Fibroblast of peridontal ligament (primary cell): Measurements from ENCODE around the gene TMEM213.

Experiments used
- DNase-seq: peaks from one replicate; pipeline ENCODE4 v3.0.0-alpha.2; 2010; ENCODE audit errors: extremely low read depth

The TMEM213 gene

DNA sequence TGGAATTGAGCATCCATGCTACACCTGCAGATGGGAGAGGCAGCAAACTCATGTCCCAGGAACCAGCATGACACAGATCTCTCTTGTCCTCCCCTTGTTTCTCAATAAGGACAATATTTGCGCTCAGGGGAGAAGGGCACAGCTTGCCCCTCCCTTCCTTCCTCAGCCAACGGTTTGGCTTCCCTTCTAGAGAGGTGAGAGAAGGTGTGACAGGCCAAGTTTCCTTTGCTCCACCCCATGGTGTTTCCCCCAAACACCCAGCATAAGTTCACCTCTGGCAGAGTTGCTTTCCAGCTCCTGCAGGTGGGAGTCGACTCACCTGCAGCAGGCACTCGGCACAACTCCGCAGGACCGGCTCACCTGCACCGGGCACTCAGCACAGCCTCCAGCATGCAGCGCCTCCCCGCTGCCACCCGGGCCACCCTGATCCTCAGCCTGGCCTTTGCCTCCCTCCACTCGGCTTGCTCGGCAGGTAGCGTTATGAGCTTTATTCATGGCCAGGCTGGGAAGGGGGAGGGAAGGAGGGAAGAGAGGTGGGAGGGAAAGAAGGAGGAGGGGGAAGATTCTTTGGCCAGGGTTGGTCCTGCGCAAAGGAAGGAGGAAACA lies at the start of gene TMEM213, which contains the start of gene ATP6V0A4:
TMEM213 (plus strand) TSS at position 280 of the 606 bp plus-strand sequence; CDS start at position 391, 111 bp downstream.
ATP6V0A4 (minus strand) TSS at position 482 of the 606 bp plus-strand sequence. CDS start 26,949 bp downstream, outside the sequence.
- DNase-seq = no peak

- no peak for DNase-seq
These were observed 49.1 kb upstream of the TMEM213 start for GRCh38 chr7:138748666-138749065.

DNA sequence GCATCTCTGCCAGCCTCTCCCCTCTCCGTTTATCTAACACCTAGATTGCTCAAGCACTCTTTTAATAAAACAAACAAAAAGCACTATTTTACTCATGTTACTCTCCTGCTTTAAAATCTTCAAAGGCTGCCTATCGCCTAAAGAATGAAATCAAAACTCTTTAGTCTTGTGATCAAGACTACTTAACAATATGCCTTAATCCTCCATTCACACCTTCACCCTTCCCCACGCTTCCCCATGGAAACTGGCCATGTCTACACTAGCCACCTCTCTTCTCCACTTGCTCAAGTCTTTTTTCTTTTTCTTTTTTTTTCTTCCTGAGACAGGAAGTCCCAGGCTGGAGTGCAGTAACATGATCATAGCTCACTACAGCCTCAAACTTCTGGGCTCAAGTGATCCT lies 47.8 kb upstream of the TMEM213 start:
- DNase-seq = no peak

GRCh38 chr7:138750473-138750872 lies 47.3 kb upstream of the TMEM213 start:
- DNase-seq = no peak

- no peak for DNase-seq
These were observed 46.8 kb upstream of the TMEM213 start for GRCh38 chr7:138750901-138751464.

- no peak for DNase-seq
These were observed 45.2 kb upstream of the TMEM213 start for GRCh38 chr7:138752518-138753149.

- no peak for DNase-seq
These were observed 44.7 kb upstream of the TMEM213 start for GRCh38 chr7:138753150-138753518.

DNA sequence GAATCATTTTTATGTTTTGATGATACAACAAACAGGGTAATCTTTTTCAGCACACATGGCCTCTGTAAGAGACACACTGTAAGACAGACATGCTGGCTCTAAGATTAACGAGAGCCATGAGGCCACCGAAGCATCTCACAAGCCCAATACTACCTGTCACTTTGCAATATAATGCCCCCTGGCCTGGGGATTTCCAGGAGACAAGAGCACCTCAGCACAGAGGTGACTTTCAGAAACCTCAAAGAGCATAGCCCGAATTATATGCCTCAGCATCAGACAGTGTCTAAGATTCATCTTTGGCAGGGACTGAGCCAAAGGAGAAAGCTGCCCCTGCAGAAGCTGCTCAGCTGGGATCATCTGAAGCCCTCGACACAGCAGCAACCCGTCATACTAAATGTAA lies 44.2 kb upstream of the TMEM213 start:
- no peak for DNase-seq

GRCh38 chr7:138755331-138755747 lies 42.5 kb upstream of the TMEM213 start:
- DNase-seq = no peak

- no peak for DNase-seq
These were observed 41.8 kb upstream of the TMEM213 start for GRCh38 chr7:138755842-138756590.

DNA sequence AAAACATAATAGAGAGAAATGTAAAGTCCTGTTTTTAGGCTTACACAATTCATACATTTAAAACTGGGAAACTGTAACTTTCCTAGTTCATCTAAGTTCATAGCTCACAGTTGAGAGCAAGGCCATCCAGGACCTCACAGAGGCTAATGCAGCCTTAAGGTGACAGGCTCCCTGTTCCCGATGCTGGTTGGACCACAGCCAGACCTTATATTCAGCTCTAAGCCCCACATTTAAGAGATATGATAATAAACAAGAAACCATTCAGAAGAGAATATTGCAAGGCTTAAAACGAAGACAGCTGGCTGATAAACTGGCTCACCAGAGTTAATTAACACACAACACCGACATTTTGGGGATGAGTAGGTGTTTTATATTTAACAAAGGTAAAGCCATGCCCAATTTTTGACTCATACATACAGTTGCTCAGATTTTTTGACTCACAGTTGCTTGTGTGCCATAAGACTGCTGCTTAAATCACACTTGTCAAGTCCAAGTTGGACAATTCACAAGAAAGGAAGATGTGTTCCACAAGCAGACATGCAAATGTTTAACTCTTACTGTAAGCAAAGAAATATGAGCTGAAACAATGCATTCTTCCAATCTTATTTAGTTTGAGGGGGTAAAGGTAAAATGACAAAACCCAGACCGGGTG lies 41.1 kb upstream of the TMEM213 start:
- DNase-seq = no peak

GRCh38 chr7:138768241-138768640 lies 29.6 kb upstream of the TMEM213 start:
- no peak for DNase-seq

DNA sequence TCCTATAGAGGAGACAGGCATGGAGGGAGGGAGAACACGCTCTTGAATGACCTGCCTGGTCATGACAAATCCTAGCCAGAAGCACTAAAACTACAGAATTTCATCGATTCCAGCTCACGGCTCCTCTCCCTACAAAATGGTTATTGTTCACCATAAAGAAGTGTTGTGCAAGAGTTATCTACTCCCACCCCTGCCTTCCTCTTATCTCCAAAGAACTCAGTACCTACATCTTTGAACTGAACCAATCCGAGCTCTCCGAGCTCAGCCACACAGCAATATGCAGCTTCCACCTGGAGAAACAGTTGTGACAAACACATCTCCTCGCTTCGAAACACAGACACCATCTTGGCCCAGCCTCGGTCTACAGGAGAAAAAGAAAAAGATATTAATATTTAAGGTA lies 26.9 kb upstream of the TMEM213 start:
- DNase-seq = no peak

- no peak for DNase-seq
These were observed 24.6 kb upstream of the TMEM213 start for GRCh38 chr7:138773176-138773575.

- DNase-seq = no peak
These were observed 24.0 kb upstream of the TMEM213 start for GRCh38 chr7:138773817-138774216.

DNA sequence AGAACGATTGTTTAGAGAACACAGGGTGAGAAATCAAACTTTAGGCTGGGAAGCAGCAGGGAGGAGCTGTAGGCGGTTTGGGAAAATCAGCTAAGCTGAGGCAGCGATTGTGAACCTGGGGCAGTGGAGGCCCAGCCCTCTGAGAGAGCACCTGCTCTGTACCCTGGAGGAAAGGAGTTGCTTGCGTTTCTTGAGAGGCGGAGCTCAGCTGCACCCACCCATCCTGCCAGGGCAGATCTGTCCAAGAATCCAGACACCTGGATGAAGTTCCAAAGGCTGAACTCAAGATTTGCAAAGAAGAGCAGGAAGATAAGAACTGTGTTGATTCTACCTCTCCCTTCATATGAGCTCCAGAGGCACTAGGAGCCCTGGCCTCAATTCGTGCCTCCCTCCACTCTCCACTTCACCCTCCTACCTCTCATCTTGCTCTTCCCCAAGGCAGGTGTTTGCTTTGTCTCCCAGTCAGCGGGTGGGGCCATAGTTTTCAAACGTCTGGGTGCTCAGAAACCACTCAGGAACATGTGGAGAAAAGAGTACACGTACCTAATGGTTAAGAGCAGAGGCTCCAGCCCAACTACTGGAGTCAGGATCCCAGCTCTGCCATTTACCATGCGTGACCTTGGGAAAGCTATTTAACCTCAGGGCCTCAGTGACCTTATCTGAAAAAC lies 21.5 kb upstream of the TMEM213 start:
- DNase-seq = no peak

GRCh38 chr7:138781004-138781403 lies 16.8 kb upstream of the TMEM213 start:
- DNase-seq = no peak

DNA sequence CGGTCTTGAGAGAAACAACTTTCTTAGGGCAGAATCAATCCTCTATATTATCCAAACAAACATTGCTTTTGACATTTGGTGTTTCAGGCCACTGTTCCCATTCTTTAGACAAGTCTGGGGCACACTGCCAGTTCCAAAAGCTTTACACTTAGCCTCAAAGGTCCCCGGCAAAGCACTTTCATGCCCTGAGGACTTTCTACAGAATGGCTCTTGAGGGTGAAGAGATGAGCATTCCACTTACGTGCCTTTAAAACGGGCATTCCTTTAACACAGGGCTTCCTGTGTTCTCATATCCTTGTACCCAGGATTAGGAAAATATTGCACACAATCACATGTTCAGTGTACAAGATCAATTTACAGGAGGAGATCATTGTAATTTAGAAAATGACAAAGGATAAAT lies 13.1 kb upstream of the TMEM213 start:
- DNase-seq = no peak

- DNase-seq = no peak
These were observed 12.0 kb upstream of the TMEM213 start for GRCh38 chr7:138785587-138786437.

DNA sequence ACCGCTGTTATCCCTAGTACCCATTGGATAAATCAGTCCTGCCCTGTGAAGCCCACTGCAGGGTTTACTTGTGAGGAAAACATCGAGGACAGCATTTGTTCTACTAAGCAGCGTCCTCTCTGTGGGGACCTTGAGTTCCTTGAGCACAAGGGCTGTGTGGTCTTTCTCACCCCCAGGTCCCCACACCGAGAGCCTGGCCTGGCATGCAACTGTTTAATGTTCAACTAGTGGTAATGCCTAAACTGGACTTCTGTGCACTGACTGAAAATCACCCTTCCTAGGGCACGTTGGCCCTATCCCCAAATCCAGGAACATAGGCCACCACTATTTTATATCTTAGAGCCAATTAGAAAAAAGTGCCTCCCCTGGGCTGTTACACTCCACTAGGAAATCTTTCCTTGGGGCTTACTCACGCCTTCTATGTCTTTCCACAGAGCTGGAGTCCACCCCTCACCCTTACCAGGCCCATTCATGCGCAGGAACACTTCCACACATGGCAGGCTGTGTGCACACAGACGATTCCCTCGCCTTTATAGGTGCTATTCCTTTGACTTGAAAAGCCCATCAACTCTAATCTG lies 1.7 kb upstream of the TMEM213 start:
- DNase-seq = no peak
